Panc1 (cell line): ENCODE data around the gene DSCAM.

Experiments
- CTCF ChIP-seq: fragments of 450-650 bp; IDR thresholded peaks from 2 replicates; pipeline ENCODE4 v1.5.1; 2017; ENCODE audit warnings: mild to moderate bottlenecking
- REST ChIP-seq, 2 experiments: IDR thresholded peaks; 2 replicates each; pipeline ENCODE4 v1.6.1; 2011 to 2012; ENCODE audit warnings: low read depth in 2 of 2, control low read depth in 1 of 2, low read length in 1 of 2, mild to moderate bottlenecking in 1 of 2, moderate library complexity in 1 of 2; ENCODE audit not compliant: insufficient read depth in 1 of 2
- TCF7L2 ChIP-seq: IDR thresholded peaks from 2 replicates; pipeline ENCODE4 v1.6.1; 2011; ENCODE audit warnings: mild to moderate bottlenecking, low read depth, low read length, inconsistent platforms

GRCh38 chr21:40016234-40016633, 830.7 kb downstream of the DSCAM start:
- TF ChIP-seq CTCF (no peak), REST (IDR thresholded peaks at IDR 0.05; ENCODE audit: insufficient read depth in 1 of 2, low read depth in 2 of 2, low read length in 1 of 2) (no peak), TCF7L2 (no peak)
